GM19324 (cell line): ENCODE data around the gene CPED1.
A peak's percentile ranks its signal among the peaks of the same experiment; 100 is the strongest.

Experiments used
- ATAC-seq: cut with Tn5 transposase; IDR thresholded peaks from one replicate; pipeline ENCODE4 v1.9.1; 2021; ENCODE audit warnings: mild to moderate bottlenecking, moderate library complexity; ENCODE audit not compliant: unreplicated experiment, low FRiP score

The CPED1 gene

DNA sequence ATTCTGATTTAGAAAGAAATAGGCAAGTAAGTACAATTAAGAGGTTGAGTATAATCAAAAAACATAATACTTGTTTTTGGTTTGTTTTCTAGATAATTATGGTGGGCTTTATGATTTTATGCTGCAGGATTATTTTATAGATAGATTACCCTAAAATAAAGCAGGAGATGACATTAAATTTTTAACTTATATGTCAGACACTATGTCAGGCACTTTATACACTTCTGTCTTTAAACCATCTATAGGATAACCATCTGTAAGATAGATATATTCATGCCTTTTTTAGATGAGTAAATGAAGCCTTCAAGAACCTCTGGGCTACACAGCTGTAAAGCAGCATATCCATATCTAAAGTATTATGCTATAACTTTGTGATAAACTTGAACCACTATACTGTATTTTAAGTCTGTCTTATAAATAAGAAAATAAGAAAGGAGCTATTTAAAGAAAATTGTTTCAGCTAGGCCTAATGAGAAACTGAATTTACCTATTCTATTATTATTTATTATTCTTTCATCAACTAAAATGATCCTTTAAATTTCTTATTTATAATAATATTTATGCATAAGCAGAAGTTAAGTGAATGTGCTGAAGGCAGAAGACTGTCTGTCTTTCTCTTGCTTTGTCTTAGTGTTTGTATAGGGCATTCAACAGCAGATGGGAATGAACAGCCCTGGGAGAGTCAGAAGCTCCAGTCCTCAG lies 94.0 kb downstream of the CPED1 start:
- ATAC-seq, result no peak

- no peak for ATAC-seq
These were observed 94.8 kb downstream of the CPED1 start for GRCh38 chr7:121083138-121083789.

DNA sequence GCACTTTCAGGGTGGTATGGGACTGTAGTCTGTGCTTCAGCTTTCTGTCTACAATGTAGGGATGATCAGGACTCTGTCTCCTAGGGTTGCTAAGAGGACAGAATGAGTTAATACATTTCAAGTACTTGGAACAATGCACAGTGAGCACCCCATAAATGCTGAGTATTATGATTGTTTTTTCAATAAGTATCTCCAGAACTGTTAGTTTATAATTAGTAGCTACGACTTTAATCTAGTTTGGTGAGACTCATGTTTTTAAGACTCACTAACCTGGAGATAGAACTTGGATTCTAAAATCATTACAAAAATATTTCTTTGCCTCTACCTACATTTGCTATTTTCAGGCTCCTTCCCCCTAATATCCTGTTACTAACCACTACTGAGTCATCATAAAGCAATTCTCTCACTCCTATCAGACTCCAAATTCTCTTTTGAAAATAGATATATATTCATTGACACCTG lies 95.3 kb downstream of the CPED1 start:
- ATAC-seq, result no peak

- no peak for ATAC-seq
These were observed 95.7 kb downstream of the CPED1 start for GRCh38 chr7:121084256-121084655.

- no peak for ATAC-seq
These were observed 96.3 kb downstream of the CPED1 start for GRCh38 chr7:121084748-121085336.

- ATAC-seq, result no peak
These were observed 97.4 kb downstream of the CPED1 start for GRCh38 chr7:121085922-121086321.

- no peak for ATAC-seq
These were observed 100.4 kb downstream of the CPED1 start for GRCh38 chr7:121088870-121089269.

- ATAC-seq, result no peak
These were observed 106.3 kb downstream of the CPED1 start for GRCh38 chr7:121094829-121095228.

DNA sequence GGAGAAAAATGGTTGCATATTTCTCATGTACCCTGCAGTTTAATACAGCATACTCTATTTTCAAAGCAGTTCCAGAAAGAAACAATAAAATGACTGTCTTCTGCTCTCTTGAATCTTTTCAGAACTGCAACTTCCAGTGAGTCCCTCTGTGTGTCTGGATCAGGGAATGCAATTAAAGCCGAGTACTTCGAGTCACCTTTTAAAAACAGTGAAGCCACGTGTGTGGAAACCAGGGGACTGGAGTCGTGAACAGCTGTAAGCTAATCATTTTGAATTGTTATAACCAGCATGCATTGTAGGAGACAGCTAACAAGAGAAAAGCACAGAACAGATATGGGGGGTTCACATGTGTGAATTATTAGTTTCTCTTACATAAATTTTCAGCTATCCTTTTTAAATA lies 109.1 kb downstream of the CPED1 start:
- ATAC-seq, result no peak

- no peak for ATAC-seq
These were observed 111.1 kb downstream of the CPED1 start for GRCh38 chr7:121099572-121099971.

- no peak for ATAC-seq
These were observed 112.6 kb downstream of the CPED1 start for GRCh38 chr7:121101083-121101482.

DNA sequence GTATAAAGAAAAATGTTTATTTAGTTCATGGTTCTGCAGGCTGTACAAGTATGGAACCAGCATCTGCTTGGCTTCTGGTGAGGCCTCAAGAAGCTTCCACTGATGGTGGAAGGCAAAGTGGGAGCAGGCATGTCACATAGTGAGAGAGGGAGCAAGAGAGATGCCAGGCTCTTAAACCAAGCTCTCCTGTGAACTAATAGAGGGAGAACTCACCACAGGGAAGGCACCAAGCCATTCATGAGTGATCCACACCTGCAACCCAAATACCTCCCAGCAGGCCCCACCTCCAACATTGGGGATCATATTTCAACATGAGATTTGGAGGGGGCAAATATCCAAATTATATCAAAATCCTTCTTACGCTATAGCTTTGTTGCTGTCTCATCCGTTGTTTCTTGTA lies 113.1 kb downstream of the CPED1 start:
- no peak for ATAC-seq

DNA sequence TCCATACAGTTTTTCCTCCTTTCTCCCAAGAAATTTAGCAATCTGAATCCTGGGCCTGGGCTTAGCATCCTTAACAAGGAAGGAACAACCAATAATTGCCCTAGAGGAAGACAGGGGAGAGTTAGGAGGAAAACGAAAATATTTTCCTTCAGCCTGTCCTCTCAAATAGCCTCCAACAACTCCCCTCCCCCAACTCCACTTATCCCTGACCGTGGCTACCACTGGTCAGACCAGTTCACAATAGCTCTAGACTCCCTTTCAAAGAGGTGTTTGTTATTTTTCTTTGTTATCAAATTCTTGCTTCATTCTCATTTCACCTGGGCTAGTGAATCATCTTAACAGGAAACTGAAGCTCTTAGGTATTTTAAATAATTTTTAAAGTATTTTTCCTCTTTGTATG lies 114.1 kb downstream of the CPED1 start:
- no peak for ATAC-seq

DNA sequence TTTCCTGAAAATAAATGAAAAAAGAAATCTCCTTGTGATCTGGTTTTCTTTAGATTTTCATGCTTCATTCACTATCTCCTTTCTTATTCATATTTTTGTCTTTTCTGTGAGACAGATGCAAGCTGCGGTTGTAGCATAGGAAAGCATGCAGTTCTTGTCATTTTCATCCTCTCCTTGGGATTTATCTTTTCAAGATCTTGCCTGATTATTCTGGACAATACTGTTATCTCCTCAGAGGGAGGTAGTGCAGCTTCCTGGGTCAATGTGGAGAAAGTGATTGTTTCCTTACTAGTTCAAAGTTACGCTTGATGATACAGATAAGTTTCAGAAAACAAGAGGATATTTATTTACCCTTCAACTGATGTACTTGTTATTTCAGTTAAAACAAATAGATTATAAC lies 114.6 kb downstream of the CPED1 start:
- no peak for ATAC-seq

- no peak for ATAC-seq
These were observed 115.1 kb downstream of the CPED1 start for GRCh38 chr7:121103579-121103978.

DNA sequence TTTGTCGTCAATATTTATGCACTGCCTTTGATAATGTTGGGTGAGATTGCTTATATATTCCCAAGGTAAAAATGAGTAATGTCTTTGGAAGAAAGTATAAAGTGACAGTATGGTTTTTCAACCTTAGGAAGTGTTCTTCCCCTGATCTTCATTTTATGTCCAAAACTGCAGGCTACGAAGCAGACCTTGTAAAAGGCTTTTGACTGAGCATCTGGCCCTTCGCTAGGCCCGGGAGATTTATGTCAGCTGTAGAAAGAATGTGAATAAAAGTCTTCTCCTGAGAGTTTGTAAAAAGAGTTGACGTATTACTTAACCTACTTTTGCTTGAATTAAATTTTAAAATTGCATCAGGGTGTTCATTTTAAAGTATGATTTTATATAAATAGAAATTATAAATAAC lies 116.8 kb downstream of the CPED1 start:
- no peak for ATAC-seq

DNA sequence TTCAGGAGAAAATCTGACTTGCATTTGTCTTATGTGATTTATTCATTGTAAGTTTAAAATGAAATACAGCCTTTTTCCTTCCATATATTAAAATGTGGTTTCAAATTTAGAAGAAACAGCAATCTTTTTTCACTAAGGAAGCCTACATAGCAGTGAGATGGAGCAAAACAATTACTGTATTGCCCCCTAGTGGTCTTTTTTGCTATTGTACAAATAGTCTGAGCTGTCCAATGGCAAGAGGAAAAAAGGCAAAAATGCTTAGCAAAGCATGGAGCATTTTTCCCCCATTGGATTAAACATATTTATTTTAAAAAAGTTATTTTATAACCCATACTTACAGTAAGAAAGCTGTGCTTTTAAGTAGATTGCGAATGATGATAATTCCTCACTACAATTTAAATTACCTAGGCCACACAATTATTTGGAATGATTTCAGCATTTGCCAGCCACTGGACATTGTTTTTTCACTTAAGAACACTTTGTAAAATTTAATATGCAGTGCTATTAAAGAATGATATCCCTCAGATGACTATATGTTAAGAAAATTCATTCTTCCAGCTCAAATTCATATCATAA lies 119.5 kb downstream of the CPED1 start:
- peak; percentile 71 for ATAC-seq

DNA sequence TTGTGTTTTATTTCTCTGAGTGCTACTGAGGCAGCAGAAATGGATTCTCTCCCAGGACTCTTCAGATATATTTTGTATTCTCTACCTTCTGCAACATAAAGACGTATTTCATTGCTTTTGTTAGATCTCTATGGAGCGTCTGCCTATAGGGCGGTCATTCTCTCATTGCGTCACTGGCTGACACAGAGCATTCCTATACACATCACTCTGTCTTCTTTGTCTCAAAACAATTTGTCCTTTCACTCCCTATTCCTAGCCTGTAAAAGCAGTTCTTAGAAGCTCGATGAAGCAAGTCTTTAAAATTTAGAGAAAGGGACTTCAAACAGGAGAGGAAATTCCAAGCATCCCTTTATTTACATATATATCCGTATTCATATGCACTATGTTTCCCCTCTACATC lies 120.6 kb downstream of the CPED1 start:
- ATAC-seq, result no peak

DNA sequence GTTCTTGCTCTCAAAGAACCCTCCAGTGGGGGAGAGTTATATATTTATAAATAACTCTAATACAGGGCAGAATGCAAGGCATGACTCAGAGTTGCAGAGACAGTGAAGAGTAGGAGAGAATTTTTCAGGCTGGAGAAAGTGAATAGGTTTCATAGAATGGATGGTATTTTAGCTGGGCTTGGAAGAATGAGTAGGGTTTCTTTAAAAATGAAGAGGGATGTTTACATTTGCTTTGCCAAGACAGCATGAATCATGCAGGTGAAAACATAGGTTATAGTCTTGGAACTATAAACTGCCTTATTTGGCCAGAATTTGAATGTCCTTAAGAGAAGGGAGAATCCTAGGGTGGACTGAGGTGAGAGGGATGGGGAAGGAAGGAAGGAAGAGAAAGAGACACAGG lies 124.8 kb downstream of the CPED1 start:
- ATAC-seq, result no peak

DNA sequence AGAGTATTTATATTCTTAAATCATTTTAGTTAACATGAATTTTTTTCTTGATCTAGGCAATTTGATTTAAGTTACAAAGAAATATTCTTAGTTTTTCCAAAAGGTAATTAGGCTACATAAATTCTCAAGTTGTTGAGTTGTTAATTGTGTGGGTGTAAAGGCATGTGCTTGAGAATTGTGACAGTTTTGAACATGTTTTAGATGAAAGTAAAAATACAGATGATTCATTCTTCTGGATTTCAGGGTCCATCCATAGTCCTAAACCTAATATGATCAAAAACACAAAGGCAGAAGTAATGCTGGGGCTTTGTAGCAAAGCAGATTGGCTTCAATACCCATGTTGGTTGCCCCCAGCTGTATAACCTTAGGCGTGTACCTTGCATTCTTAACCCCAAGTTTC lies 127.9 kb downstream of the CPED1 start:
- no peak for ATAC-seq

DNA sequence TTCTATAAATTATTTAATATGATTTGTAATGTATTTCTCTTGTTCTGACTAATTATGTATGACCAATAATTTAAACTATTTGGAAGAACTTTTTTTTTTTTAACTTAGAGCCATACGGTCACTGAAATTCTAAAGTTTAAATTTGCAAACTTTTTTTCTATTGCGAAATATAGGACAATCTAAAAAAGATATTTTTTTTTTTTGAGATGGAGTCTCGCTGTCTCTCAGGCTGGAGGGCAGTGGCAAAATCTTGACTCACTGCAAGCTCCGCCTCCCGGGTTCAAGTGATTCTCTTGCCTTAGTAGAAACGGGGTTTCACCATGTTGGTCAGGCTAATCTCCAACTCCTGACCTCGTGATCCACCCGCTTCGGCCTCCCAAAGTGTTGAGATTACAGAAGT lies 130.5 kb downstream of the CPED1 start:
- ATAC-seq, result no peak

- no peak for ATAC-seq
These were observed 134.5 kb downstream of the CPED1 start for GRCh38 chr7:121123032-121123431.
